Smooth muscle cell (in vitro differentiated cells): ENCODE results near the gene TIPIN. TPM values are rescaled to one million over a fixed set of nuclear protein-coding genes. Genes with fewer than 3 reads are reported as not detected.
"Not testable (repeated sequence)": the region's sequence is repeated elsewhere in the genome, so short reads cannot be mapped to it uniquely, and the experiment has no call there.

Source experiments
- DNase-seq: peaks from one replicate; lab custom pipeline; 2025; ENCODE audit not compliant: unreplicated experiment; lab: John Stamatoyannopoulos, UW
- H2AFZ ChIP-seq: fragments of 200-600 bp; sonication (generic); 2 replicates; pipeline ENCODE4 v1.6.0; 2016; ENCODE audit warnings: antibody characterized with exemption, low read depth, mild to moderate bottlenecking
- H3F3A ChIP-seq: fragments of 200-600 bp; sonication (generic); 2 replicates; pipeline ENCODE4 v1.6.0; 2017; ENCODE audit warnings: antibody characterized with exemption, low read depth
- H3K27ac ChIP-seq: fragments of 200-600 bp; sonication (generic); 2 replicates; pipeline ENCODE4 v1.5.1; 2016; ENCODE audit warnings: low read depth, mild to moderate bottlenecking
- H3K27me3 ChIP-seq: fragments of 200-600 bp; sonication (generic); 2 replicates; pipeline ENCODE4 v1.6.1; 2016; ENCODE audit warnings: low read depth, mild to moderate bottlenecking
- H3K36me3 ChIP-seq: fragments of 200-600 bp; sonication (generic); 2 replicates; pipeline ENCODE4 v1.5.1; 2016; ENCODE audit warnings: low read depth
- H3K4me1 ChIP-seq: fragments of 200-600 bp; sonication (generic); 2 replicates; pipeline ENCODE4 v1.5.1; 2016; ENCODE audit warnings: low read depth
- H3K4me2 ChIP-seq: fragments of 200-600 bp; sonication (generic); 2 replicates; pipeline ENCODE4 v1.6.0; 2016; ENCODE audit warnings: mild to moderate bottlenecking
- H3K4me3 ChIP-seq: fragments of 200-600 bp; sonication (generic); 2 replicates; pipeline ENCODE4 v1.5.1; 2016; ENCODE audit warnings: mild to moderate bottlenecking
- H3K79me2 ChIP-seq: fragments of 200-600 bp; sonication (generic); 2 replicates; pipeline ENCODE4 v1.6.0; 2016; ENCODE audit warnings: low read depth, mild to moderate bottlenecking
- H3K9ac ChIP-seq: fragments of 200-600 bp; sonication (generic); 2 replicates; pipeline ENCODE4 v1.6.0; 2016; ENCODE audit warnings: low read depth
- H3K9me3 ChIP-seq: fragments of 200-600 bp; sonication (generic); replicated peaks from 2 replicates; pipeline ENCODE4 v1.5.1; 2016; ENCODE audit warnings: low read depth
- H4K20me1 ChIP-seq: fragments of 200-600 bp; sonication (generic); 2 replicates; pipeline ENCODE4 v1.6.0; 2016; ENCODE audit warnings: low read depth
- CTCF ChIP-seq: fragments of 200-600 bp; sonication (generic); IDR thresholded peaks from 2 replicates; pipeline ENCODE4 v1.5.1; 2017; ENCODE audit warnings: borderline replicate concordance, mild to moderate bottlenecking, antibody characterized with exemption; ENCODE audit not compliant: insufficient read depth, poor library complexity, severe bottlenecking
- WGBS: methylation state at CpG from one replicate; pipeline ENCODE4 v1.1.7; 2016; ENCODE audit warnings: low lambda C conversion rate; 5-methylcytosine and 5-hydroxymethylcytosine counted together
- polyA plus RNA-seq: library from polyadenylated mRNA; unstranded; fragments of >200 nt; fragmentation: Nextera tagmentation; extraction: Ambion mirVana; gene quantifications from 2 replicates; pipeline ENCODE4 v1.2.1, GENCODE V29; 2016
- total RNA-seq: library from RNA; depleted of rRNA; stranded (reverse); fragments of >200 nt; gene quantifications from 2 replicates; pipeline ENCODE4 v1.2.3, GENCODE V29; 2014

The TIPIN gene
- total and polyA plus RNA-seq, 2 experiments from 2014 or later, result 9.8 to 9.9 TPM

GRCh38 chr15:66364944-66365528 is 8.6 kb upstream of the TIPIN start:
- H3K9me3 ChIP-seq, result no peaks in the 10 kb centered on the region
- no peak overlapping the region for H3K27ac ChIP-seq
- H3K27me3 ChIP-seq, result no peaks in the 10 kb centered on the region
- no peak for DNase-seq
- H3K79me2 ChIP-seq, result no peaks in the 10 kb centered on the region
- no peaks in the 10 kb centered on the region for H3K36me3 ChIP-seq
- no peak overlapping the region for H2AFZ ChIP-seq
- H3K4me1 ChIP-seq, result no peaks in the 10 kb centered on the region
- H3F3A ChIP-seq, result no peaks in the 10 kb centered on the region
- 70% methylated on average over 3 of the region's 3 CpGs for WGBS
- H3K4me3 ChIP-seq, result no peak overlapping the region
- no peak overlapping the region for H3K9ac ChIP-seq
- no peak for TF ChIP-seq CTCF
- no peaks in the 10 kb centered on the region for H4K20me1 ChIP-seq
- H3K4me2 ChIP-seq, result no peak overlapping the region

GRCh38 chr15:66362776-66363175 is 6.3 kb upstream of the TIPIN start:
- 100% methylated on average over 1 of the region's 1 CpG for WGBS

GRCh38 chr15:66361745-66362460 is 5.4 kb upstream of the TIPIN start:
- not testable (repeated sequence) for H3K4me3 ChIP-seq, H3K27me3 ChIP-seq

More at GRCh38 chr15:66362776-66363175, 6.3 kb upstream of the TIPIN start:
- no peak overlapping the region for H2AFZ ChIP-seq
- no peaks in the 10 kb centered on the region for H3K9me3 ChIP-seq
- no peak for DNase-seq
- no peak overlapping the region for H3K27ac ChIP-seq
- H3K4me3 ChIP-seq, result no peak overlapping the region
- H3K4me2 ChIP-seq, result no peak overlapping the region
- no peak for TF ChIP-seq CTCF
- no peaks in the 10 kb centered on the region for H4K20me1 ChIP-seq
- no peaks in the 10 kb centered on the region for H3F3A ChIP-seq
- H3K36me3 ChIP-seq, result no peaks in the 10 kb centered on the region
- H3K79me2 ChIP-seq, result no peaks in the 10 kb centered on the region
- H3K4me1 ChIP-seq, result no peaks in the 10 kb centered on the region
- no peak overlapping the region for H3K9ac ChIP-seq
- no peaks in the 10 kb centered on the region for H3K27me3 ChIP-seq

GRCh38 chr15:66359740-66360139 is 3.3 kb upstream of the TIPIN start:
- H3K9me3 ChIP-seq, result no peaks in the 10 kb centered on the region
- peak overlapping the region; percentile 65 for H3K27ac ChIP-seq
- no peaks in the 10 kb centered on the region for H4K20me1 ChIP-seq
- H3K4me2 ChIP-seq, result no peak overlapping the region
- no peaks in the 10 kb centered on the region for H3K79me2 ChIP-seq
- no peak overlapping the region for H3K9ac ChIP-seq
- TF ChIP-seq CTCF, result no peak
- no peaks in the 10 kb centered on the region for H3K27me3 ChIP-seq
- peaks cover 6% of the 10 kb centered on the region for H3K4me1 ChIP-seq
- H3K4me3 ChIP-seq, result no peak overlapping the region
- no peaks in the 10 kb centered on the region for H3K36me3 ChIP-seq
- 71% methylated on average over 7 of the region's 7 CpGs for WGBS
- no peak for DNase-seq
- H3F3A ChIP-seq, result no peaks in the 10 kb centered on the region
- no peak overlapping the region for H2AFZ ChIP-seq

More at GRCh38 chr15:66361745-66362460, 5.4 kb upstream of the TIPIN start:
- not testable (repeated sequence) for H4K20me1 ChIP-seq, H3K9ac ChIP-seq, H3K4me2 ChIP-seq, H3K9me3 ChIP-seq, DNase-seq, H2AFZ ChIP-seq, H3K36me3 ChIP-seq, H3F3A ChIP-seq, H3K27ac ChIP-seq, H3K4me1 ChIP-seq, H3K79me2 ChIP-seq
- 88% methylated on average over 14 of the region's 15 CpGs for WGBS
